SU-DHL-6 (cell line): Measurements from ENCODE around the gene MCEE.
A peak's percentile ranks its signal among the peaks of the same experiment; 100 is the strongest.

Experiments used
- H2AFZ ChIP-seq: fragments of 200-600 bp; sonication (generic); 2 replicates; pipeline ENCODE4 v1.6.1; 2014; ENCODE audit warnings: low read depth, mild to moderate bottlenecking, moderate library complexity, mixed read lengths, antibody characterized with exemption, low read length; ENCODE audit not compliant: severe bottlenecking
- H3F3A ChIP-seq: fragments of 200-600 bp; shearing (Covaris generic); 2 replicates; pipeline ENCODE4 v1.6.0; 2016; ENCODE audit warnings: antibody characterized with exemption, mild to moderate bottlenecking; ENCODE audit not compliant: insufficient read depth
- H3K27ac ChIP-seq: fragments of 200-600 bp; sonication (generic); 2 replicates; pipeline ENCODE4 v1.5.1; 2016; ENCODE audit warnings: low read depth, mild to moderate bottlenecking, low read length, moderate library complexity, mixed read lengths
- H3K27me3 ChIP-seq: fragments of 200-600 bp; sonication (generic), shearing (Covaris generic); 2 replicates; pipeline ENCODE4 v1.6.0; 2014; ENCODE audit warnings: mild to moderate bottlenecking, low read length
- H3K36me3 ChIP-seq: fragments of 200-600 bp; sonication (generic); 2 replicates; pipeline ENCODE4 v1.6.1; 2014; ENCODE audit warnings: mild to moderate bottlenecking, low read length, mixed read lengths
- H3K4me2 ChIP-seq: fragments of 300-600, 200-600 bp; shearing (Covaris generic), sonication (generic); 2 replicates; pipeline ENCODE4 v1.6.0; 2014; ENCODE audit warnings: low read length, low read depth, mild to moderate bottlenecking; ENCODE audit not compliant: poor library complexity, severe bottlenecking
- H3K4me3 ChIP-seq: fragments of 200-600 bp; sonication (generic); 2 replicates; pipeline ENCODE4 v1.5.1; 2014; ENCODE audit warnings: antibody characterized with exemption, low read length, mild to moderate bottlenecking, mixed read lengths; ENCODE audit not compliant: insufficient read depth, poor library complexity, severe bottlenecking
- H3K79me2 ChIP-seq: fragments of 200-600 bp; sonication (generic); 2 replicates; pipeline ENCODE4 v1.6.1; 2014; ENCODE audit warnings: mild to moderate bottlenecking, low read length, moderate library complexity; ENCODE audit not compliant: insufficient read depth
- H3K9ac ChIP-seq: fragments of 200-600 bp; sonication (generic); 2 replicates; pipeline ENCODE4 v1.7.0; 2014; ENCODE audit warnings: mild to moderate bottlenecking, low read length
- H3K9me2 ChIP-seq: fragments of 200-600 bp; sonication (generic); replicated peaks from 2 replicates; pipeline ENCODE4 v1.6.1; 2014; ENCODE audit warnings: low read length; ENCODE audit not compliant: insufficient read depth
- H3K9me3 ChIP-seq: fragments of 200-600 bp; sonication (generic); 2 replicates; pipeline ENCODE4 v1.6.1; 2014; ENCODE audit warnings: low read length, mixed read lengths; ENCODE audit not compliant: insufficient read depth
- H4K20me1 ChIP-seq: fragments of 200-600 bp; sonication (generic); 2 replicates; pipeline ENCODE4 v1.6.1; 2014; ENCODE audit warnings: low read depth, mild to moderate bottlenecking, antibody characterized with exemption, low read length, moderate library complexity, mixed read lengths
- EZH2phosphoT487 ChIP-seq: fragments of 200-600 bp; sonication (generic), shearing (Covaris generic); conservative IDR thresholded peaks from 2 replicates; pipeline ENCODE4 v1.6.1; 2018; ENCODE audit warnings: mild to moderate bottlenecking, antibody characterized with exemption, low read length, moderate library complexity, mixed read lengths
- TF ChIP-seq, protein P1 (sequence below): fragments of 200-600 bp; sonication (generic); IDR thresholded peaks from one replicate; pipeline ENCODE4 v1.5.1; 2017; ENCODE audit warnings: antibody characterized with exemption, mild to moderate bottlenecking, low read length, moderate library complexity; ENCODE audit not compliant: insufficient read depth, poor library complexity, severe bottlenecking

The MCEE gene

GRCh38 chr2:71166812-71167211 lies 36.8 kb upstream of the MCEE start:
- no peaks in the 10 kb centered on the region for H3K9me3 ChIP-seq
- TF ChIP-seq, protein P1, sequence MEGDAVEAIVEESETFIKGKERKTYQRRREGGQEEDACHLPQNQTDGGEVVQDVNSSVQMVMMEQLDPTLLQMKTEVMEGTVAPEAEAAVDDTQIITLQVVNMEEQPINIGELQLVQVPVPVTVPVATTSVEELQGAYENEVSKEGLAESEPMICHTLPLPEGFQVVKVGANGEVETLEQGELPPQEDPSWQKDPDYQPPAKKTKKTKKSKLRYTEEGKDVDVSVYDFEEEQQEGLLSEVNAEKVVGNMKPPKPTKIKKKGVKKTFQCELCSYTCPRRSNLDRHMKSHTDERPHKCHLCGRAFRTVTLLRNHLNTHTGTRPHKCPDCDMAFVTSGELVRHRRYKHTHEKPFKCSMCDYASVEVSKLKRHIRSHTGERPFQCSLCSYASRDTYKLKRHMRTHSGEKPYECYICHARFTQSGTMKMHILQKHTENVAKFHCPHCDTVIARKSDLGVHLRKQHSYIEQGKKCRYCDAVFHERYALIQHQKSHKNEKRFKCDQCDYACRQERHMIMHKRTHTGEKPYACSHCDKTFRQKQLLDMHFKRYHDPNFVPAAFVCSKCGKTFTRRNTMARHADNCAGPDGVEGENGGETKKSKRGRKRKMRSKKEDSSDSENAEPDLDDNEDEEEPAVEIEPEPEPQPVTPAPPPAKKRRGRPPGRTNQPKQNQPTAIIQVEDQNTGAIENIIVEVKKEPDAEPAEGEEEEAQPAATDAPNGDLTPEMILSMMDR, result no peak
- TF ChIP-seq EZH2phosphoT487, result no peak
- H3K27ac ChIP-seq, result no peak overlapping the region
- no peaks in the 10 kb centered on the region for H3K79me2 ChIP-seq
- H3K4me3 ChIP-seq, result no peak overlapping the region
- H3K4me2 ChIP-seq, result no peak overlapping the region
- no peak overlapping the region for H3K9ac ChIP-seq
- H3F3A ChIP-seq, result no peaks in the 10 kb centered on the region
- H3K27me3 ChIP-seq, result no peaks in the 10 kb centered on the region
- H3K36me3 ChIP-seq, result no peaks in the 10 kb centered on the region
- no peak overlapping the region for H2AFZ ChIP-seq
- no peaks in the 10 kb centered on the region for H3K9me2 ChIP-seq
- H4K20me1 ChIP-seq, result no peaks in the 10 kb centered on the region

DNA sequence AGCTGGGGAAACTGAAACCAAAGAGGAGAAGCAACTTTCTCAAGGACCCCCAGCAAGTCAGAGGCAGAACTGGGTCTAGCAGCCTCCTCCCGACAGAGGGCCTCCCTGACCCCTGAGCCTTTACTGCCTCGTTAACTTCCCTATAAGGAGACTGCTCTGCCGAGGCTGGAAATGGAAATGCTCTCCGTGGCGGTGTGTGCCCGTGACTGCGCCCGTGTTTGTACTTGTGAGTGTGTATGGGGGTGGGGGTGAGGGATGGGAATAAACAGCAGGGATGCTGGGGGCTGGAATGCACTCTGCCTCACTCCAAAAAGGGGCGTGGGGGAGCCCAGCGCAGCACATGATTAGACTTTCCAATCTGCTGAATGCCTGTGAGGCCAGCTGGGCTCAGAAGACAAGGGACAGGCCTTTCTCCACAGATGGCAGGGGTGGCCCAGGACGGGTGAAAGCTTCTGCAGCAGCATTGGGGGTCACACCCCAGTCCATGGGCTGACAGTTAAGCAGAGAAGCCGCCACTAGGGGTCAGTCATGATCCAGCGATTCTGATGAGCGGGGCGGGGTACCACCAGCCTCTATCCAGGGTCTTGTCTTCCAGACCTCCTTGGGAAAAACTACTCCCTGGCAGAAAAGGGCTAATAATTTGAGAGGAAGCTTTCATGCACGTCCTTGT lies 27.2 kb upstream of the MCEE start:
- no peak for TF ChIP-seq EZH2phosphoT487
- TF ChIP-seq, protein P1, result peak; percentile 57
- H3K4me2 ChIP-seq, result no peak overlapping the region
- no peaks in the 10 kb centered on the region for H3K79me2 ChIP-seq
- no peaks in the 10 kb centered on the region for H3K9me2 ChIP-seq
- H2AFZ ChIP-seq, result no peak overlapping the region
- H3K36me3 ChIP-seq, result no peaks in the 10 kb centered on the region
- no peaks in the 10 kb centered on the region for H3F3A ChIP-seq
- no peak overlapping the region for H3K9ac ChIP-seq
- H3K27me3 ChIP-seq, result no peaks in the 10 kb centered on the region
- no peaks in the 10 kb centered on the region for H4K20me1 ChIP-seq
- H3K4me3 ChIP-seq, result no peak overlapping the region
- H3K9me3 ChIP-seq, result no peaks in the 10 kb centered on the region
- H3K27ac ChIP-seq, result no peak overlapping the region

DNA sequence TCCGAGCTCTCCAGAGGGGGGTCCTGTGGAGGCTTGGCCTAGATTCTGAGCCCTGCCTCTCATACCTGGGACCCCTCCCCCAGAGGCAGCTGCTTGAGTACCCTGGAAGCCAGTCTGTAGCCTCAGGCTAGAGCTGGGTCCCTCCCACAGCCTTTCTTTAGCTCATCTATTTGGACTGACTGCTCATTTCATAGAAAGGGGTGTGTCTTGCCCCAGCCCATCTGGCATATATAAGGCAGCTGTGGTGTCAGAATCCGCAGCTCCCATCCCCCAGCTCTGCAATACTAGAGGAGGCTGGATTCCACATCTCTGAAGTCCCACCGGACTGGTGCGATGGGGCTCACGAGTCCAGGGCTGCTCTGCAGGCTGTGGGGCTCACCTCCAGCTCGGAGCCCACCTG lies 26.5 kb upstream of the MCEE start:
- H2AFZ ChIP-seq, result no peak overlapping the region
- H3K9me3 ChIP-seq, result no peaks in the 10 kb centered on the region
- no peak overlapping the region for H3K4me2 ChIP-seq
- H4K20me1 ChIP-seq, result no peaks in the 10 kb centered on the region
- H3K27ac ChIP-seq, result no peak overlapping the region
- no peaks in the 10 kb centered on the region for H3K9me2 ChIP-seq
- H3K79me2 ChIP-seq, result no peaks in the 10 kb centered on the region
- no peak overlapping the region for H3K9ac ChIP-seq
- TF ChIP-seq EZH2phosphoT487, result no peak
- TF ChIP-seq, protein P1, result no peak
- no peaks in the 10 kb centered on the region for H3K36me3 ChIP-seq
- no peaks in the 10 kb centered on the region for H3F3A ChIP-seq
- no peak overlapping the region for H3K4me3 ChIP-seq
- no peaks in the 10 kb centered on the region for H3K27me3 ChIP-seq
